HepG2 (cell line): Measurements from ENCODE around the gene ASAP2. TPM values are rescaled to one million over a fixed set of nuclear protein-coding genes. Genes with fewer than 3 reads are reported as not detected.

ENCODE experiments used
- BRCA1 ChIP-seq: sonication (generic); formaldehyde crosslinking; IDR thresholded peaks from 2 replicates; pipeline ENCODE4 v1.4.0; 2020; ENCODE audit warnings: missing genetic modification reagents
- HHEX ChIP-seq: IDR thresholded peaks from 2 replicates; pipeline ENCODE4 v1.6.1; 2016; ENCODE audit warnings: control low read depth
- HNF4A ChIP-seq: sonication (generic); formaldehyde crosslinking; IDR thresholded peaks from 2 replicates; pipeline ENCODE4 v1.4.0; 2020; ENCODE audit warnings: missing genetic modification reagents
- HNRNPK ChIP-seq: fragments of 200-400 bp; formaldehyde crosslinking; IDR thresholded peaks from 2 replicates; pipeline ENCODE4 v1.6.1; 2018; ENCODE audit warnings: low read length, low read depth, moderate library complexity, mild to moderate bottlenecking; ENCODE audit not compliant: poor library complexity, severe bottlenecking
- JARID2 ChIP-seq: sonication (generic); formaldehyde crosslinking; IDR thresholded peaks from 2 replicates; pipeline ENCODE4 v1.8.1; 2023; ENCODE audit warnings: missing genetic modification reagents, inconsistent platforms; ENCODE audit not compliant: insufficient replicate concordance
- LCORL ChIP-seq, 2 experiments: fragments of 450-650 bp in 1 of 2; sonication (generic) in 1 of 2; formaldehyde crosslinking in 1 of 2; IDR thresholded peaks; 2 replicates each; pipeline versions ENCODE4 v1.5.0 to v1.6.1; 2017 to 2020; ENCODE audit warnings: antibody characterized with exemption in 1 of 2, missing genetic modification reagents in 1 of 2
- MTA3 ChIP-seq: sonication (generic); formaldehyde crosslinking; IDR thresholded peaks from 2 replicates; pipeline ENCODE4 v1.4.0; 2020; ENCODE audit warnings: missing genetic modification reagents
- NFE2 ChIP-seq: sonication (generic); formaldehyde crosslinking; IDR thresholded peaks from 2 replicates; pipeline ENCODE4 v1.4.0; 2020; ENCODE audit warnings: missing genetic modification reagents
- NR1H2 ChIP-seq: sonication (generic); formaldehyde crosslinking; IDR thresholded peaks from 2 replicates; pipeline ENCODE4 v1.8.1; 2022; ENCODE audit warnings: low read depth, missing genetic modification reagents, borderline replicate concordance
- POLR2AphosphoS5 ChIP-seq: IDR thresholded peaks from 2 replicates; pipeline ENCODE4 v1.6.1; 2012; ENCODE audit warnings: low read depth, low read length
- PPARG ChIP-seq: conservative IDR thresholded peaks from 2 replicates; pipeline ENCODE4 v1.6.1; 2016; ENCODE audit warnings: missing biosample characterization, missing genetic modification reagents
- SIX4 ChIP-seq: sonication (generic); formaldehyde crosslinking; IDR thresholded peaks from 2 replicates; pipeline ENCODE4 v1.4.0; 2020; ENCODE audit warnings: missing genetic modification reagents
- ZBTB21 ChIP-seq: sonication (generic); formaldehyde crosslinking; IDR thresholded peaks from 2 replicates; pipeline ENCODE4 v1.4.0; 2020; ENCODE audit warnings: missing genetic modification reagents
- ZFP62 ChIP-seq: sonication (generic); formaldehyde crosslinking; IDR thresholded peaks from 2 replicates; pipeline ENCODE4 v1.4.0; 2020; ENCODE audit warnings: missing genetic modification reagents
- ZFYVE20 ChIP-seq: sonication (generic); formaldehyde crosslinking; IDR thresholded peaks from 2 replicates; pipeline ENCODE4 v1.8.0; 2023; ENCODE audit warnings: low read depth, mild to moderate bottlenecking, moderate library complexity, missing genetic modification reagents, borderline replicate concordance
- ZNF44 ChIP-seq: sonication (generic); formaldehyde crosslinking; IDR thresholded peaks from 2 replicates; pipeline ENCODE4 v1.5.1; 2020; ENCODE audit warnings: mild to moderate bottlenecking, missing genetic modification reagents
- ZNF460 ChIP-seq: sonication (generic); formaldehyde crosslinking; IDR thresholded peaks from 2 replicates; pipeline ENCODE4 v1.5.1; 2020; ENCODE audit warnings: missing genetic modification reagents, mild to moderate bottlenecking, borderline replicate concordance
- ZNF484 ChIP-seq: sonication (generic); formaldehyde crosslinking; IDR thresholded peaks from 2 replicates; pipeline ENCODE4 v1.5.1; 2020; ENCODE audit warnings: mild to moderate bottlenecking, low read depth, missing genetic modification reagents, borderline replicate concordance
- ZNF550 ChIP-seq: sonication (generic); formaldehyde crosslinking; IDR thresholded peaks from 2 replicates; pipeline ENCODE4 v1.4.0; 2020; ENCODE audit warnings: mild to moderate bottlenecking, missing genetic modification reagents, borderline replicate concordance
- ZNF563 ChIP-seq: sonication (generic); formaldehyde crosslinking; IDR thresholded peaks from 2 replicates; pipeline ENCODE4 v1.8.0; 2022; ENCODE audit warnings: mild to moderate bottlenecking, moderate library complexity, missing genetic modification reagents
- ZNF672 ChIP-seq: sonication (generic); formaldehyde crosslinking; IDR thresholded peaks from 2 replicates; pipeline ENCODE4 v1.8.1; 2022; ENCODE audit warnings: missing genetic modification reagents
- ZNF703 ChIP-seq: sonication (generic); formaldehyde crosslinking; IDR thresholded peaks from 2 replicates; pipeline ENCODE4 v1.5.1; 2020; ENCODE audit warnings: missing genetic modification reagents, mild to moderate bottlenecking, moderate library complexity, borderline replicate concordance
- ZNF792 ChIP-seq: IDR thresholded peaks from 2 replicates; pipeline ENCODE4 v1.6.1; 2016
- ZZZ3 ChIP-seq: sonication (generic); formaldehyde crosslinking; IDR thresholded peaks from 2 replicates; pipeline ENCODE4 v1.4.0; 2020; ENCODE audit warnings: missing genetic modification reagents, mild to moderate bottlenecking, borderline replicate concordance
- polyA plus RNA-seq, 8 experiments: library from polyadenylated mRNA; depleted of rRNA in 3 of 8; stranded (reverse) in 7 of 8; unstranded in 1 of 8; fragments of >200 nt; fragmentation: Illumina TruSeq in 4 of 8; extraction: Trizol in 4 of 8; gene quantifications; 2 replicates each; pipeline versions ENCODE4 v1.2.1 to v1.2.3, GENCODE V29; 2011 to 2016; ENCODE audit warnings: low read depth in 4 of 8, missing spikeins in 1 of 8, mixed read lengths in 1 of 8; ENCODE audit not compliant: insufficient read depth in 1 of 8
- total RNA-seq, 5 experiments: library from RNA; depleted of rRNA; stranded (reverse); fragments of >200 nt; fragmentation: Illumina TruSeq; extraction: Trizol; gene quantifications; 2 replicates each; pipeline ENCODE4 v1.2.3, GENCODE V29; 2016; ENCODE audit warnings: low read depth in 1 of 5
- TF ChIP-seq, protein P1 (sequence below): sonication (generic); formaldehyde crosslinking; IDR thresholded peaks from 2 replicates; pipeline ENCODE4 v1.4.0; 2020; ENCODE audit warnings: low read depth, mild to moderate bottlenecking, missing genetic modification reagents
- TF ChIP-seq, protein P2 (sequence below): IDR thresholded peaks from 2 replicates; pipeline ENCODE4 v1.6.1; 2016; ENCODE audit warnings: low read depth, borderline replicate concordance
- TF ChIP-seq, protein P3 (sequence below): sonication (generic); formaldehyde crosslinking; IDR thresholded peaks from 2 replicates; pipeline ENCODE4 v1.5.0; 2020; ENCODE audit warnings: missing genetic modification reagents
- TF ChIP-seq, protein P4 (sequence below): sonication (generic); formaldehyde crosslinking; IDR thresholded peaks from 2 replicates; pipeline ENCODE4 v1.9.0; 2021; ENCODE audit warnings: missing genetic modification reagents, borderline replicate concordance

Gene ASAP2
- total and polyA plus RNA-seq, 2 of the 13 experiments (the other 11 are each of a cell fraction or from before 2014, with no cell fraction given) = 7.3 to 22.3 TPM

DNA sequence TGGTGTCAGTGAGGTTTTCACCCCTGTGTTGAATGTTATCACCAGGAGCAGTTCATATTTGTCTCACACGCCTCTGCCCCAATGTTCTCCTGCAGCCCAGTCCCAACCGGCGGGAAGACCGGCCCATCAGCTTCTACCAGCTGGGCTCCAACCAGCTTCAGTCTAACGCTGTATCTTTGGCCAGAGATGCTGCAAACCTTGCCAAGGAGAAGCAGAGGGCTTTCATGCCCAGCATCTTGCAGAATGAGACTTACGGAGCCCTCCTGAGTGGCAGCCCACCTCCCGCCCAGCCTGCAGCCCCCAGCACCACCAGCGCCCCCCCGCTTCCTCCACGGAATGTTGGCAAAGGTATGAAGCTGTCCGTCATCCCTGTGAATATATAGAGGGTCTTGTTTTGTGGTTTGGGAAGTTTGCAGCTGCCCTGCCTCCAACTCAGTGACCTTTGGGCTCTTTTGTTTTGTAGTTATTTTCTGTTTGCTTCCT, 181.6 kb downstream of the ASAP2 start (continued):
- TF ChIP-seq NR1H2 (no peak), NFE2 (no peak), ZNF550 (CRISPR knock-in tag) (no peak), ZNF703 (no peak), HHEX (CRISPR knock-in tag) (no peak), LCORL (IDR thresholded peaks at IDR 0.05) (no peak), LCORL (CRISPR knock-in tag; IDR thresholded peaks at IDR 0.05) (peak; percentile 40; the same call in 1 of the 2 replicates), ZFYVE20 (CRISPR knock-in tag) (no peak), ZNF44 (no peak), SIX4 (CRISPR knock-in tag) (no peak), MTA3 (CRISPR knock-in tag) (no peak), ZNF792 (CRISPR knock-in tag) (no peak), ZNF484 (CRISPR knock-in tag) (no peak), ZNF563 (CRISPR knock-in tag) (no peak), POLR2AphosphoS5 (no peak), ZZZ3 (CRISPR knock-in tag) (no peak), HNF4A (CRISPR knock-in tag) (0 out of 2 replicates have a peak, but pooled peaks have one; percentile 18), JARID2 (CRISPR knock-in tag) (no peak), ZNF460 (CRISPR knock-in tag) (no peak), ZFP62 (CRISPR knock-in tag) (no peak), ZBTB21 (CRISPR knock-in tag) (no peak), HNRNPK (no peak), ZNF672 (CRISPR knock-in tag) (no peak), BRCA1 (CRISPR knock-in tag) (no peak), PPARG (no peak)
- TF ChIP-seq, protein P1, sequence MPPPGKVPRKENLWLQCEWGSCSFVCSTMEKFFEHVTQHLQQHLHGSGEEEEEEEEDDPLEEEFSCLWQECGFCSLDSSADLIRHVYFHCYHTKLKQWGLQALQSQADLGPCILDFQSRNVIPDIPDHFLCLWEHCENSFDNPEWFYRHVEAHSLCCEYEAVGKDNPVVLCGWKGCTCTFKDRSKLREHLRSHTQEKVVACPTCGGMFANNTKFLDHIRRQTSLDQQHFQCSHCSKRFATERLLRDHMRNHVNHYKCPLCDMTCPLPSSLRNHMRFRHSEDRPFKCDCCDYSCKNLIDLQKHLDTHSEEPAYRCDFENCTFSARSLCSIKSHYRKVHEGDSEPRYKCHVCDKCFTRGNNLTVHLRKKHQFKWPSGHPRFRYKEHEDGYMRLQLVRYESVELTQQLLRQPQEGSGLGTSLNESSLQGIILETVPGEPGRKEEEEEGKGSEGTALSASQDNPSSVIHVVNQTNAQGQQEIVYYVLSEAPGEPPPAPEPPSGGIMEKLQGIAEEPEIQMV (CRISPR knock-in tag) = no peak
- TF ChIP-seq, protein P2, sequence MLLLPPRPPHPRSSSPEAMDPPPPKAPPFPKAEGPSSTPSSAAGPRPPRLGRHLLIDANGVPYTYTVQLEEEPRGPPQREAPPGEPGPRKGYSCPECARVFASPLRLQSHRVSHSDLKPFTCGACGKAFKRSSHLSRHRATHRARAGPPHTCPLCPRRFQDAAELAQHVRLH = no peak
- TF ChIP-seq, protein P3, sequence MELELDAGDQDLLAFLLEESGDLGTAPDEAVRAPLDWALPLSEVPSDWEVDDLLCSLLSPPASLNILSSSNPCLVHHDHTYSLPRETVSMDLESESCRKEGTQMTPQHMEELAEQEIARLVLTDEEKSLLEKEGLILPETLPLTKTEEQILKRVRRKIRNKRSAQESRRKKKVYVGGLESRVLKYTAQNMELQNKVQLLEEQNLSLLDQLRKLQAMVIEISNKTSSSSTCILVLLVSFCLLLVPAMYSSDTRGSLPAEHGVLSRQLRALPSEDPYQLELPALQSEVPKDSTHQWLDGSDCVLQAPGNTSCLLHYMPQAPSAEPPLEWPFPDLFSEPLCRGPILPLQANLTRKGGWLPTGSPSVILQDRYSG (CRISPR knock-in tag) = no peak
- TF ChIP-seq, protein P4, sequence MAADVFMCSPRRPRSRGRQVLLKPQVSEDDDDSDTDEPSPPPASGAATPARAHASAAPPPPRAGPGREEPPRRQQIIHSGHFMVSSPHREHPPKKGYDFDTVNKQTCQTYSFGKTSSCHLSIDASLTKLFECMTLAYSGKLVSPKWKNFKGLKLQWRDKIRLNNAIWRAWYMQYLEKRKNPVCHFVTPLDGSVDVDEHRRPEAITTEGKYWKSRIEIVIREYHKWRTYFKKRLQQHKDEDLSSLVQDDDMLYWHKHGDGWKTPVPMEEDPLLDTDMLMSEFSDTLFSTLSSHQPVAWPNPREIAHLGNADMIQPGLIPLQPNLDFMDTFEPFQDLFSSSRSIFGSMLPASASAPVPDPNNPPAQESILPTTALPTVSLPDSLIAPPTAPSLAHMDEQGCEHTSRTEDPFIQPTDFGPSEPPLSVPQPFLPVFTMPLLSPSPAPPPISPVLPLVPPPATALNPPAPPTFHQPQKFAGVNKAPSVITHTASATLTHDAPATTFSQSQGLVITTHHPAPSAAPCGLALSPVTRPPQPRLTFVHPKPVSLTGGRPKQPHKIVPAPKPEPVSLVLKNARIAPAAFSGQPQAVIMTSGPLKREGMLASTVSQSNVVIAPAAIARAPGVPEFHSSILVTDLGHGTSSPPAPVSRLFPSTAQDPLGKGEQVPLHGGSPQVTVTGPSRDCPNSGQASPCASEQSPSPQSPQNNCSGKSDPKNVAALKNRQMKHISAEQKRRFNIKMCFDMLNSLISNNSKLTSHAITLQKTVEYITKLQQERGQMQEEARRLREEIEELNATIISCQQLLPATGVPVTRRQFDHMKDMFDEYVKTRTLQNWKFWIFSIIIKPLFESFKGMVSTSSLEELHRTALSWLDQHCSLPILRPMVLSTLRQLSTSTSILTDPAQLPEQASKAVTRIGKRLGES = no peak
